CD1c-positive myeloid dendritic cell (primary cell): Measurements from ENCODE around the gene EYS.
A peak's percentile ranks its signal among the peaks of the same experiment; 100 is the strongest.

Source experiments
- DNase-seq: peaks from one replicate; pipeline ENCODE4 v3.0.0-alpha.2; 2016; ENCODE audit errors: extremely low spot score

EYS gene

GRCh38 chr6:64973142-64973541 is 733.9 kb downstream of the EYS start:
- DNase-seq, result no peak

DNA sequence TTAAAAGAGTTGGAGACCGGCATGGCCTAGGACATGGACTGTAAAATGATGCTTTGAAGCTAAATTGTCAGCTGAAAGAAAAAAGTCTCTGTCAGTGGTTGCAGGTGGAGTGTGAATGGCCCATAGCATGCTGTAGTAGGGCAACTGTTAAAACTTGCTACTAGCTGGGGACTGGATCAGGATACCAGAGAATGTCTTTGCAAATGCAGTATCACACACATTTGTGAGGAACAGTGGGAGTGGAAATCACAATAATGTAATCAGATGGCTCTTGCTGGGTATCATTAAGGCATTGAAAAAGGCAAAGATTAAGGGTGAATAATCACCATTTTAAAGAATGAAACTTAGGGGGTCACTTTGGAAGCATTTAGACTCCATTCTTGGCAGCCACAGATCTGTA is 737.9 kb downstream of the EYS start:
- no peak for DNase-seq

DNA sequence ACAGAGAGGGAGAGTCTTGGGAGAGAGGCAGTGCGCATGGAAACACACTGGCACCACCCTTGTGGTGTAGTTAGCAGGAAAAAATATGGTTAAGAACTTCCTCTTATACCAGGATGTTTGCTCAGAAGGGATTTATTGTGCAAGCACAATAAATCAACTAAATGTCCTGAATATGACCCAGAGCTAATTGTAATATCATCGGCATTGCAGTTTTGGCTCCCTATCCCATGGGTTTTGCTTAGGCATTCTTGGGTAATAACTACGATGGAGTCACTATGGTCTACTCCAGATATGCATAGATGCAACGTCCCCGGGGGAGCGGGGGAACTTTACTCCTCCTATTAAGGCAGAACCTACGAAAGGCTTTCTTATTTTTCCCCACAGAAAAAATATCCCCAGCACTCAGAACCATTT is 751.6 kb downstream of the EYS start:
- DNase-seq, result peak; percentile 4

DNA sequence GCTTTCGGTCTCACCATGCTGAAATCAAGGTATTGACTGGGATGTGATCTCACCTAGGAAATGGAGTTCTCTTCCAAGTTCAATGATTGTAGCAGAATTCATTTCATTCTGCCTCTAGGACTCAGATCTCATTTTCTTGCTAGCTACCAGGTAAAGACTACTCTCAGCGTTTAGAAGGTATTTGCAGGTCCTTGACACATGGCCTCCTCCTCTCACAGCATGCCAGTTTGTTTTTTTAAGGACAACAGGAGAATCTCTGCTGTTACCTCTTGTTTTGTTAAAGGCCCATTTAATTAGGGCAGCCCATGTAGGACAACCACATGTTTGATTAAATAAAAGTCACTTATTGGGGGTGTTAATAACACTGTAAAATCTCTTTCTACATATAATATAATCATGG is 757.8 kb downstream of the EYS start:
- DNase-seq, result no peak

DNA sequence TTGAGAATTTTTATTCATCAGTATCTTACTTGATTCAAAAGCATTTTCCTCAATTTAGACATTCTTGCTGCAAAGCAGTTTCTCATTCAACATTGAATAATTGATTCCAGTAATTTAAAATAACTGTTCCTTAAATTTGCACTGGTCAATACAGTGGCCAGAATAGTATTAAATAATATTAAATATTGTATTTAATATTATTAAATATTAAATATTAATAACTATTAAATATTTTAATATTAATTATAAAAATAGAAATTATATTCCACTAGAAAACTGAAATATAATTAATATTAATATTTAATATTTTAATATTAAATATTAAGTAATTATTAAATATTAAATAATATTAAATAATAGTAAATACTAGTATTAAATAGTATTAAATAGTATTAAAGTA is 758.8 kb downstream of the EYS start:
- no peak for DNase-seq

DNA sequence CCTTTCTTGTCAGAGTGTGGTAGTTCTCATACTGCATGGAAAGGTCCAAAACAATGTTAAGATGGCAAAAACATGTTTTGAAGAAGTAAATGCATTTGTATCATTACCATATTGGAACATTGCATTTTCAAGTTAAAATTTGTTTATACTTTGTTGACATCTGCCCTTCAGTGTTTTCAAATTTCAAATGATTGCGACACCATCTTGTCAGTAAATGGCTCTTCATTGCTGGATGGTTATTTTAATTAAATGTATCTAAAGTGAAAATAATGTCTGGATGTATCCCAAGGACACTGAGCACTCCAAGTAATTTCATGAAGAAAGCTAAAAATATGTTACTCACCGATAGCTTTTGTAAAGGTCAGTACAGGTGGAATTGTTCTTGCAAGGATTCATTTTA is 761.6 kb downstream of the EYS start:
- DNase-seq, result no peak

DNA sequence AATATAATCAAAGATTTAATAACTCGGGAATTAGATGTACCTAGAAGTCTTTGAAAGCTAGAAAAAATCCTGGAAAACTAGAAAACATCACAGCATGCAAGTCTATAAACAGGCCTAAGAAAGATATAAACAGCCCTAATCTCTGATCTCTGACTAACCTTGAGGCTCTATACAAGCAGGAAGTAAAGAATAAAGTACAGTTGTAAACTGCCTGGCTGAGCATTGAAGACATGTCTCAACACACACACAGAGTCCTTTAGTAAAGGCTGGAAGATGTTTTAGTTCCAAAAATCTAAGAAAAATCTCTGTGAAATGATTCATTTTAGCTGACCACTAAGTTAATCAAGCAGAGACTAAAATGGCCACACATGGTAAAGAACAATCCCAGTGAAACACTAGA is 774.5 kb downstream of the EYS start:
- DNase-seq, result no peak

DNA sequence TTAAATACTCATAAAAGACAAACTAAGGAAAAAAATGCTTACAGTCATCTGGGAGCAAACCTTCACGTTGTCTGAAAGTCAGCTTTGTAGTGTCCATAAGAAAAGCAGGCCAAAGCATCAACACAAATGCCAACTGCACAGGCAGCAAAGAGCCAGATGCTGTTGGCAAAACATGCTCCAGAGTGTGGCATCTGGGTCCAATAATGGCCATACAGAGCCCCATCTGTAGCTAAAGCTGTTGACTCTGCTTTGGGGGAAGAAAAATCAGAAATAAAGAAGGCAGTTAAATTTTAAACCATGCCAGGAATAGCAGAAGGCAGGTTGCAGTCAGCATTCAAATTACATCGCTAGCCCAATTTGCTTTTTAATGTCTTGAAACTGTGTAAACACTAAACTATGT is 776.3 kb downstream of the EYS start:
- no peak for DNase-seq

DNA sequence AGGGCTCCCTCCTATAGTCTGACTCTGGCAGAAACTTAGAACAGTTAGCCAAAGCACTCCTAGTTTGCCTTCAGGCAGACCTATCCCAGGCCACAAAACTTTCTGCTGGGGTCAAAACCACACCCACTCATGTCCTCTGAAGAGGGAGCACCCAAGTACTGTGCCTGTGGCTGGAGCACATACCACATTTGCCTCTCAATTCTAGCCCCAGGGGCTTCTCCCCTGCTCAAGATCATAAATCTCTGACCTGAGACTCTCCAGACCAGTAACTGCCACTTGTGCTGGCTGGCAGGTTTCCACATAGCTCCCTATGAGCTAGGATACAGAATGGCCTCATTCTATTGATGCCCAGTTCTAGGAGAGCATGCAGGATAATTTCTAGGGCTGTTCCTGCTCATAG is 781.0 kb downstream of the EYS start:
- DNase-seq, result no peak

DNA sequence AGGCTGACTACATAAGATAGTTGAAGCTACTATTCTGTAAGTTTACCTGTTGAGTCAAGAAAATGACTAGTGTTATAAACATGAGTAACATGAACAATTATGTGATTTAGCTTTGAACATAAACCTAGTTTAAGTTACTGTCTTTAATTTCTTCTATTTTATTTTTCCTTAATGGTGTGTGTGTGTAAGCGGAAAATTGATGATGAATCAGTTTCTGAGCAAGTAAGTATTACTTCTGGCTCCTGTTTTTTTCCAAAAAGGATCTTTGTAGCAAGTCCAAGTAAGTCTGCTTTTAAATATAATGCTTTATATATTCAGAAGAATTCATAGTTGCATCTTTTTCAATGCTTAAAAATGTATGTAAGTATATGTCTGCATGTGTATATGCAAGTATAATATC is 786.8 kb downstream of the EYS start:
- DNase-seq, result no peak

- DNase-seq, result no peak
Observed at GRCh38 chr6:64914124-64914523, 792.9 kb downstream of the EYS start.

DNA sequence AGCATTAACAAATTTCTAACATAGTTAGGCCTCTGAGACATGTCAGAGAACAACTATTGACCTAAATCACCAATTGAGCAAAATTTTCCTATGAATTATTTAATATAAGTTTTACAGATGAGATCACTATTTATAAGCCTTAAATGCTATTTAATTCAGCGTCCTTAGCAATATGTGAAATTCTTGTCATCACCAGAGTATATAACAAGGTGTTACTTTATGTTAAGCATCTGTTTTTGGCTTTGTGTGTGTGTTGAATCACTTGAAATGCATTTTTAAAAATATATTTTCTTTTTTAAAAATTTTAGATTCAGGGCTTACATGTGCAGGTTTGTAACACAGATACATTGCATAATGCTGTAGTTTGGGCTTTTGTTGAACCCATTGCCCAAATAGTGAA is 794.1 kb downstream of the EYS start:
- DNase-seq, result no peak

- DNase-seq, result no peak
Observed at GRCh38 chr6:64908104-64908503, 798.9 kb downstream of the EYS start.

- DNase-seq, result no peak
Observed at GRCh38 chr6:64904616-64905015, 802.4 kb downstream of the EYS start.

DNA sequence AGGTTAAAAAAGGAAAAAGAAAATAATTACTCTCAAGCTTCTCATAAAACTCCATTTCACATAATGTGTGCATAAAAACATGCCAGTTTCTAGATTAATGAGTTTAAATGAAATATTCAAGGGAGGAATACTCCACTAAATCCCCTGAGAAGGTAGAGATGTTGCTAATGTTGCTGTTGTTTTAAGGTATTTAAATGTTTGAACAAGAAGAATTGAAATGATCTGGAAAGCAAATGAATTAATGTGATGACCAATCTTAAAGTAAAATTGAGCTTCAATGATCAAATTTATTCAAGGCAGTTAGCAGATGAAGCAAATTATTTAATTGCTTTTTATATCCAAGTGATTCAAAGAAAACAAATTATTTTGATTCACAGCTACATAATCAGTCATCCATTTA is 804.4 kb downstream of the EYS start:
- no peak for DNase-seq

DNA sequence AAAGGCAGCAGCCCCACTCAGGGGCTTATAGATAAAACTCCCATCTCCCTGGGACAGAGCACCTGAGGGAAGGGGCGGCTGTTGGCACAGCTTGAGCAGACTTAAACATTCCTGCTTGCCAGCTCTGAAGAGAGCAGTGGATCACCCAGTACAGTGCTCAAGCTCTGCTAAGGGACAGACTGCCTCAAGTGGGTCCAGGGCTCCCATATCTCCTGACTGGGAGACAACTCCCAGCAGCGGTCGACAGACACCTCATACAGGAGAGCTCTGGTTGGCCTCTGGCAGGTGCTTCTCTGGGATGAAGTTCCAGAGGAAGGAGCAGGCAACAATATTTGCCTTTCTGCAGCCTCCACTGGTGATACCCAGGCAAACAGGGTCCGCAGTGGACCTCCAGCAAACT is 810.1 kb downstream of the EYS start:
- DNase-seq, result no peak

DNA sequence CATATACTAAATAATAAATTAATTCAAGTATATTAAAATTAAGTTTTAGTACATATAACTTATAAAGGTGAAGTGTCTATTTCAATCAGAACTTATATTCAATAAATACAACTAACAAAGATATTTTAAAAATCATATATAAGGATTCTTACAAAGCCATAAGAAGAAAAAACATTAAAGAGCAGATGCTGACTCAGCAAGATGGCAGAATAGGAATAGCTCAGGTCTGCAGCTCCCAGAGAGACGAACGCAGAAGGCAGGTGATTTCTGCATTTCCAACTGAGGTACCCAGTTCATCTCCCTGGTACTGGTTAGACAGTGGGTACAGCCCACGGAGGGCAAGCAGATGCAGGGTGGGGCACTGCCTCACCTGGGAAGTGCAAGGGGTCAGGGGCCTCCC is 811.1 kb downstream of the EYS start:
- no peak for DNase-seq

- no peak for DNase-seq
Observed at GRCh38 chr6:64890609-64891008, 816.4 kb downstream of the EYS start.

DNA sequence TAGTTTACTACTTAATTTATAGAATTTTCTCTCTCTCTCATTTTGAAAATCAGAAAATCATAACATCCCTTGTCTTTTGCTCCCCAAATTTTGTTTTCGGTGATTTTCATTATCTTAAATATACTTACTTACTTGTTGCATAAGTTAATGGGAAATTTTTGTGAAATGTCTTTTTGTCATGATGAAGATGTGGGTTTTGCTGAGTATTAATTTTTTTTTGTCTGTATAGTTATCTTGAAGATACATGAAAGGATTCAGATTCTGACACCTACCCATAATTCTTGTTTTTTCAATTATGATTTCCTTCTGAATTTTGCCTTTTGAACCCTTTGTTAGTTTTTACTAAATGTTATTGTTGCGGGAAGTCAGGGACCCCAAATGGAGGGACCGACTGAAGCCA is 817.9 kb downstream of the EYS start:
- DNase-seq, result no peak

GRCh38 chr6:64874776-64875175 is 832.2 kb downstream of the EYS start:
- no peak for DNase-seq

DNA sequence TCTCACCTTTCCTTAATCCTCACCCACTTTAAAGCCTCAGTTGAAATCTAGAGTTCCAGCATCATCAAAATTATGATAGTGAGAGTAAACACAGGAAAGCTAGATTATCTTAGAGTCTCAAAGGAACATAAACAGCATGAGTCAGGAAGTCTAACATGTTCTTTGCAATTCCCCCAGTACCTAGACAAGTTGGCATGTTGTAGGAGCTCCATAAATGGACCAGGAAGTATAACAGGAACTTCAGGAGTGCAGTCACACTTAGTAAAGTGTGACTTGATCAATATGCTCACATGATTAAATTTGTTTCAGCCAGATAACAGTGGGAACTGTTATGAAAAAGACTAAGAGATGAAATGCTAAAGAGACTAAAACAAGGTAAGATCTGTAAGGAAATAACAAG is 834.4 kb downstream of the EYS start:
- no peak for DNase-seq

- DNase-seq, result no peak
Observed at GRCh38 chr6:64861039-64861651, 845.9 kb downstream of the EYS start.

GRCh38 chr6:64860203-64860602 is 846.8 kb downstream of the EYS start:
- no peak for DNase-seq

DNA sequence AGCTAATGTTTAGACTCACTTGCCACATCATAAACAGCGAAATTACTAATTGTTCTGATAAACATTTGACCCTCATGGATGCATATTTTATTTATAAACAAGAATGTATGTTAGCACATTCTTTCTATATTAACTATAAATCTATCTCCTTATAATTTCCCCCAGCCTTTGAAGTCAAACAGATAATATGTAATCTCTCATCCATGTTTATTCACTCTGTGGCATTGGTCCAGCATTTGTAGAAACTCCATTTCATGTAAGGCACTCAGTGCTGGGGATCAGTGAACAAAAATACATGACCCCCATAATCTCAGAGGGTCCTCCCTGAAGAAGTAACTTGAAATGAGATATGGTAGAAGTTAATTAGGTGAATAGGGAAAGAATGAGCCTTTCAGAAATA is 856.9 kb downstream of the EYS start:
- no peak for DNase-seq

- DNase-seq, result no peak
Observed at GRCh38 chr6:64848467-64848866, 858.6 kb downstream of the EYS start.
